Measurements from ENCODE around the gene PKP3. TPM values are rescaled to one million over a fixed set of nuclear protein-coding genes. Genes with fewer than 3 reads are reported as not detected.

The PKP3 gene
- total RNA-seq, 1 donor from 2014 or later, result 20.6 TPM

GRCh38 chr11:405954-406795 lies 12.2 kb downstream of the PKP3 start:
- TF ChIP-seq CTCF (conservative IDR thresholded peaks at IDR 0.05; ENCODE audit: low read depth, low read length), result peak; percentile 1
- peak overlapping the region; percentile 71 for H3K4me3 ChIP-seq (ENCODE audit: low read depth, low read length)
- DNase-seq (ENCODE audit: low read depth), result no peak

GRCh38 chr11:406796-407650 lies 13.0 kb downstream of the PKP3 start:
- TF ChIP-seq CTCF (conservative IDR thresholded peaks at IDR 0.05; ENCODE audit: low read depth, low read length), result peak; percentile 27

DNA sequence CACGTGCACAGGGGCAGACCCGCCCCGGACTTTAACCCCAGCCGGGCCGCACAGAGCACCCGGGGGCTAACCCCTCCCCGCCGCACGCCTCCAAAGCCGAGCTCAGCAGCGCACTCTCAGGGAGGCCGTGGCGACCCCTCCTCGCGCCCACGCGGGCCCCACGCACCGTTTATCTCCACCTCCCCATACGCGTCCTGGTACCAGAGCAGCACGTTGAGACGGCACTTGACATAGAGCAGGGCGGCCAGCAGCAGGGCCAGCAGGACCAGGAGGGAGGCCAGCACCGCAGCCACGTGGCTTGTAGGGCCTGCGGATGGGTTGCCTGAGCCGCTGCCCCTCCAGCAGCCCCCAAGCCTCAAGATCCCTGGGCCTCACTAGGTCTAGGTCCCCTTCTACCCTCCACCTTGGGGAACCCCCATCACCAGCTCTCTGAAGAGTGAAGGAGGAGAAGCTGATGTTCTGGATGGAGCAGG lies 13.7 kb downstream of the PKP3 start:
- H3K4me3 ChIP-seq (ENCODE audit: low read depth, low read length), result no peak overlapping the region
- no peak for DNase-seq (ENCODE audit: low read depth)
- no peak for TF ChIP-seq CTCF (conservative IDR thresholded peaks at IDR 0.05; ENCODE audit: low read depth, low read length)

More at GRCh38 chr11:406796-407650, 13.0 kb downstream of the PKP3 start:
- H3K4me3 ChIP-seq (ENCODE audit: low read depth, low read length), result peak overlapping the region; percentile 71
- DNase-seq (ENCODE audit: low read depth), result no peak

GRCh38 chr11:408154-409007 lies 14.4 kb downstream of the PKP3 start:
- no peak for DNase-seq (ENCODE audit: low read depth)
- H3K4me3 ChIP-seq (ENCODE audit: low read depth, low read length), result no peak overlapping the region
- no peak for TF ChIP-seq CTCF (conservative IDR thresholded peaks at IDR 0.05; ENCODE audit: low read depth, low read length)

- no peak for DNase-seq (ENCODE audit: low read depth)
- no peak for TF ChIP-seq CTCF (conservative IDR thresholded peaks at IDR 0.05; ENCODE audit: low read depth, low read length)
- H3K4me3 ChIP-seq (ENCODE audit: low read depth, low read length), result no peak overlapping the region
These were observed 15.1 kb downstream of the PKP3 start for GRCh38 chr11:409008-409599.
